HG03442 (cell line): Measurements from ENCODE around the gene SERPINB6.
"Not testable (repeated sequence)": the region's sequence is repeated elsewhere in the genome, so short reads cannot be mapped to it uniquely, and the experiment has no call there.

Experiments
- ATAC-seq: cut with Tn5 transposase; IDR thresholded peaks from one replicate; pipeline ENCODE4 v1.9.1; 2021; ENCODE audit warnings: mild to moderate bottlenecking, moderate library complexity; ENCODE audit not compliant: unreplicated experiment

The SERPINB6 gene

DNA sequence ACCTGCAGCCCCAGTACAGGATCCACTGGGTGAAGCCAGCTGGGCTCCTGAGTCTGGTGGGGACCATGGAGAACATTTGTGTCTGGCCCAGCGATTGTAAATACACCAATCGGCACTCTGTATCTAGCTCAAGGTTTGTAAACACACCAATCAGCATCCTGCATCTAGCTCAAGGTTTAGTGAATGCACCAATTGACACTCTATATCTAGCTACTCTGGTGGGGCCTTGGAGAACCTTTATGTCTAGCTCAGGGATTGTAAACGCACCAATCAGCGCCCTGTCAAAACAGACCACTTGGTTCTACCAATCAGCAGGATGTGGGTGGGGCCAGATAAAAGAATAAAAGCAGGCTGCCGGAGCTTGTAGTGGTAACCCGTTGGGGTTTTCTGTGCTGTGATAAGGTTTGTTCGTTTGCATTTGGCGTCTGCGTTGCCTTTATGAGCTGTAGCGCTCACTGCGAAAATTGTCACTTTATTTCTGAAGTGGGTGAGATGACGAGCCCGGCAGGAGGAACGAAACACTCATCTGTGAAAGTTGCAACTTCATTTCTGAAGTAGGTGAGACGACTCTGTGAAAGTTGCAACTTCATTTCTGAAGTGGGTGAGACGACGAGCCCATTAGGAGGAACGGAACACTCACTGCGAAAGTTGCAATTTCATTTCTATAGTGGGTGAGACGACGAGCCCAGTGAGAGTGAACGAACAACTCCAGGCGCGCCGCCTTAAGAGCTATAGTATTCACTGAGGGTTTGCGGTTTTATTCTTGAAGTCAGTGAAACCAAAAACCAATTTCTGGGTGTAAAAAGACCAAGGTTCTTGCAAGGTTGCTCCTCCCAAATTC is 31.1 kb downstream of the SERPINB6 start:
- peak; percentile 90 for ATAC-seq

DNA sequence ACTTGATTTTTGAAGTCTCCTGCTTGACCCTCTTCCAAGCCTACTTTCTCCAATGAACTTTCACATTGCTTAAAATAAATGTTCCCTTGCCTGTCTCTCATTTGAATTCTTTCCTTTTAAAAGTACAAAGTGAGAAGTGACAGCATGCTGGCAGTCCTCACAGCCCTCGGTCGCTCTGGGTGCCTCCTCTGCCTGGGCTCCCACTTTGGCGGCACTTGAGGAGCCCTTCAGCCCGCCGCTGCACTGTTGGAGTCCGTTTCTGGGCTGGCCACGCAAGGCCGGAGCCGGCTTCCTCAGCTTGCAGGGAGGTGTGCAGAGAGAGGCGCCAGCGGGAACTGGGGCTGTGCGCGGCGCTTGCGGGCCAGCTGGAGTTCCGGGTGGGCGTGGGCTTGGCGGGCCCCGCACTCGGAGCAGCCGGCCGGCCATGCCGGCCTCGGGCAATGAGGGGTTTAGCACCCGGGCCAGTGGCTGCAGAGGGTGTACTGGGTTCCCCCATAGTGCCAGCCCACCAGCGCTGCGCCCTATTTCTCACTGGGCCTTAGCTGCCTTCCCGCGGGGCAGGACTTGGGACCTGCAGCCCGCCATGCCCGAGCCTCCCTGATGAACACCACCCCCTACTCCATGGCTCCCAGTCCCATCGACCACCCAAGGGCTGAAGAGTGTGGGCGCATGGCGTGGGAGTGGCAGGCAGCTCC is 31.9 kb downstream of the SERPINB6 start:
- no peak for ATAC-seq

DNA sequence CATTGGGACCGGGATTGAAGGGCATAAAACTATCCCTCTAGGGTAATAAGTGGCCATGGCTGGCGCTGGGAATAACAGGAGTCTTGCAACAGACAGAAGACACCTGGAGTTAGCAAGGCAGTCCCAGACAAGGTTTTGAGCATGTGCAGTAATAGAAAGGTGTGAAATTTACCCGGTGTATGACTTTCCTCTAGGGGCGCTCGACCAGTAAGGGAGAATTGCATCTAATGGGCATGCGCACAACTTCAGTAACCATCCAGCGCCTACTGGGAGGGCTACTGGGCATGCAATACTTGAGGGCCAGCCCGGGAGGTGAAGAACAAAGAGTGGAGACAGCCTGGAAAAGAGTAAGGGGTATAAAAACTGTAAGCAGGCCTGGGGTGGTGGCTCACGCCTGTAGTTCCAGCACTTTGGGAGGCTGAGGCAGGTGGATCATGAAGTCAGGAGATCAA is 32.7 kb downstream of the SERPINB6 start:
- no peak for ATAC-seq

DNA sequence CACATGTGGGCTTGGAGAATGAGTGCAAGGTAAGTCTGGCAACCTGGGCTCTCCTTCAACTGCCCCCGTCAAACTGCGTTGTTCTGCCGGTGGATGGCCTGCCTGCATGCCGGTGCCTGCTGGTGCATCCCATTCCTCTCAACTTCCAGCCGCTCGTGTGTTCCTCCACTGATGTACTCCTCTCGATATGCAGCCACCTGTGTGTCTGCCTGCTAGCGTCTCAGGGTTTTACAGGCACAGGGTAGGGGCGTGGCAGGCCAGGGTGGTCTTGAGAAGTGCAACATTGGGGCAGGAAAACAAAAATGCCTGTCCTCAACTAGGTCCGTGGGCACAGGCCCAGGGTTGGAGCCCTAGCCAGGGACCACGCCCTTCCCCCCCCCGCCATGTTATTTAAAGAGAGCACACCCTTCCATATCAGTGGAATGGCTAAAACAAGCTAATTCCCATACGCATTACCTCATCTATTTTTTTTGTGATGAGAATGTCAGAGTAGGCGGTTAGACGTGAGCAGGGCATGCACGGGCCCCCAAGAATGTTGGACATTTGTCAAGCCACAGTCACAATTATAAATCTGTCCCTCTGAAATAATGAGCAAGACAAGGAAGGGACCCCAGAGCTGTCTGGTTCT is 33.2 kb downstream of the SERPINB6 start:
- no peak for ATAC-seq

DNA sequence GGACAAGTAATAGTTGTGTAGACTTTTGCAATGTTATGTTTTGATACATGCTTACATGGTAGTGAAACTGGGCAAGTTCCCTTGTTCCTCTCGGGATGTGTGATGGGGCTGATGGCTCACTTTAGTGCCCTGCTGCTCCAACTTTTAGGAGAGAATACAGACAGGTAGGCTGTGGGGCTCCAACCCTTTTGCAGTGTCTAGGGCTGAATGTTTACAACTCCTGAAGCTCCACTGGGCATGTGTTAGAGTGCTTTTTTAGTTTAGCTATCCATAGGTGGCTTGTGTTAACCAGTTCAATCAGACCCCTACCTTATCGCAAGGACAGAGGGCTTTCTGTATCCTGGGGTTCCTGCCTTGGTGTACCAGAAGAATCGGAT is 33.8 kb downstream of the SERPINB6 start:
- no peak for ATAC-seq

DNA sequence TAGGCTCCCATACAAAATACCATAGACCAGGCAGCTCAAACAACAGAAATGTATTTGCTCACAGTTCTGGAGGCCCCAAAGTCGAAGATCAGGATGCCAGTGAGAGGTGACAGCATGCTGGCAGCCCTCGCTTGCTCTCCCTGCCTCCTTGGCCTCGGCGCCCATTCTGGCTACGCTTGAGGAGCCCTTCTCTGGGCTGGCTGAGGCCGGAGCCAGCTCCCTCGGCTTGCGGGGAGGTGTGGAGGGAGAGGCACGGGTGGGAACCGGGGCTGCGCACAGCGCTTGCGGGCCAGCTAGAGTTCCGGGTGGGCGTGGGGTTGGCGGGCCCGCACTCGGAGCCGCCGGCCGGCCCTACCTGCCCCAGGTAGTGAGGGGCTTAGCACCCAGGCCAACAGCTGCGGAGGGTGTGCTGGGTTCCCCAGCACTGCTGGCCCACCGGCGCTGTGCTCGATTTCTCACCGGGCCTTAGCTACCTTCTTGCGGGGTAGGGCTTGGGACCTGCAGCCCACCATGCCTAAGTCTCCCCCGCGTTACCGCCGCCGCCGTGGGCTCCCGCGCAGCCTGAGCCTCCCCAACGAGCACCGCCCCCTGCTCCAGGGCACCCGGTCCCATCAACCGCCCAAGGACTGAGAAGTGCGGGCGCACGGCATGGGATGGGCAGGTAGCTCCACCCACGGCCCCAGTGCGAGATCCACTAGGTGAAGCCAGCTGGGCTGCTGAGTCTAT is 35.6 kb downstream of the SERPINB6 start:
- ATAC-seq, result no peak

DNA sequence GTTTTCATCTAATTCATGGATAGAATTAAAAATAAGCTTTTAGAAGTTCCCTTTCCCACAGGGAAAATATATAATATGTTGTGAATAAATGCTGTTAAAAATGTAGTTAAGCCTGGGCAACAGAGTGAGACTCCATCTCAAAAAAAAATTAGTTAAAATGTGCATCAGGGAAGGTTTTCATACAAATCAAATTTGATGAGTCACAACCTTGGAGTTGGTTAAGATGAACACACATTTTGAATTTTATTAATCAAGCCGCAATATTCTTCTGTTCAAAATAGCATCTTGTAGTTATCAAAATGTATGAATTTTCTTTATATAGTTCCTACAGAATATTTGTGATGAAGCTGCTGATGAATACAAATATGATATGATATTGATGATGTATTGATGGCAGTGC is 37.3 kb downstream of the SERPINB6 start:
- ATAC-seq, result no peak

DNA sequence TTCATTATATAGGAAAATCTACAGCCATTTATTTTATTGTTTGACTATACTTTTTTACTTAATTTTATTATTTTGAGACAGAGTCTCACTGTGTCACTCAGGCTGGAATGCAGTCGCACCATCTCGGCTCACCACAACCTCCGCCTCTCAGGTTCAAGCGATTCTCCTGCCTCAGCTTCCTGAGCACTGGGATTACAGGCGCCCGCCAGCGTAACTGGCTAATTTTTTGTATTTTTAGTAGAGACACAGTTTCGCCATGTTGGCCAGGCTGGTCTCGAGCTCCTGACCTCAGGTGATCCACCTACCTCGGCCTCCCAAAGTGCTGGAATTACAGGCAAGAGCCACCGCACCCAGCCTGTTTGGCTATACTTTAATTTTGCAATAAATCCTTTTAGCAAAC is 38.5 kb downstream of the SERPINB6 start:
- not testable (repeated sequence) for ATAC-seq

DNA sequence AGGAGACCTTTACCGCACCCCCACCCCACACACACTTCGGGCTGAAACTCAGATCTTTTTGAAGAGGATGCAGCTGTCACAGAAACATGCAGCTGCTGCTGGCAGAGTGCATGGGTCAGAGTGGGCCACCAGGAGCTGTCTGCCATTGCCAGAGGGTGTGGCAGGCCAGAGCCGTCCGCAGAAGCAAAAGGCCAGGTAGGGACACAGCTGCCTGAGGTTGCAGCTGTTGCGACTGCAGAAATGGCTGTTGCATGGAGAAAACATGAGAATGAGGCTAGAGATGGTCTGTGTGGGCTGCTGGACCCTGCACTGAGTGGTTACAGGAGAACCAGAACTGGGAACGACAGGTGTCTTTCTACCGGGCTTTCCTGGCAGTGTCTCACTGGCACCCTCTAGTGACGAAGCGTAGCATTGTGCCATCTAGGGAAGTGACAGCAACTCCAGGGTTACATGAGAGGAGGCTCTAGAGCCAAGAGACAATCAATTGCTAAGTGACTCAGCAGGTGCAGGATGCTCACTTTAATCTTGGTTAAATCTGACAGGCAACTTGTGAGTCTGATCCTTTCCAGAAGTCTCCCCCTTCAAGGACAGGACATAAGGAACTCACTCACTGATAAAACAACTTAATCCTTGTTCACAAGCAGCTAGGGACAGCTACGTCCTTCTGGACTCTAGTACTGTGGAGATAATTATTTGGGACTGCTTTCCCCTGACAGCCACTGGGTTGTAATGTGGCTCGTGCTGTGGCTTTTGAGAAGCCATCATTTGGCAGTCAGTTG is 39.2 kb downstream of the SERPINB6 start:
- peak; percentile 66 for ATAC-seq

DNA sequence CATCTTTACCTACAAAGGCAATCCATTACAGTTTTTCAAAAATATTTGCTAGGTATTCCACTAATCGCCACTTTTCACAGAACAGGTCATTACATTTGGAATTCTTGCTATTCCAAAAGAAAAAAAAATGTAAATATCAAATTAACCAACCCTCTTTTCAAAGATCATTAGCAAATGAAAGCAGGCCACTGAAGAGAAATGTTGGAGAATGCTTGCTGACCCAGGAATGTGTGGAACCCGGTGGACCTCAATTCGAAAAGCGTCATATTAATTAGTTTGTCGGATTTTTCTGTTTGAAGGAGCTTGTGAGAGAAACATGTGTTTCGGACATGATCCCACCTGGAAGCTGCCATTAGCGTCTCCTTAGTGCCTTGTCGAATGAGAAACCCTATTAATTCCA is 40.3 kb downstream of the SERPINB6 start:
- no peak for ATAC-seq

DNA sequence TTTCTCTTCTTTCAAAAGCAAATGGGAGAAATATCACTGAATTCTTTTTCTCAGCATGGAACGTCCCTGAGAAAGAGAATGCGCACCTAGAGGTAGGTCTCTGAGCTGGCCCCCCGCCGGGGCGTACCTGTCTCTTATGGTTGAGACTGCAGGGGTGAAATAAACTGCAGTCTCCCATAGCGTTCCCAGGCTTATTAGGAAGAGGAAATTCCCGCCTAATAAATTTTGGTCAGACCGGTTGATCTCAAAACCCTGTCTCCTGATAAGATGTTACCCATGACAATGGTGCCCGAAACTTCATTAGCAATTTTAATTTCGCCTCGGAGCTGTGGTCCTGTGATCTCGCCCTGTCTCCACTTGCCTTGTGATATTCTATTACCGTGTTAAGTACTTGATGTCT is 43.4 kb downstream of the SERPINB6 start:
- ATAC-seq, result not testable (repeated sequence)

DNA sequence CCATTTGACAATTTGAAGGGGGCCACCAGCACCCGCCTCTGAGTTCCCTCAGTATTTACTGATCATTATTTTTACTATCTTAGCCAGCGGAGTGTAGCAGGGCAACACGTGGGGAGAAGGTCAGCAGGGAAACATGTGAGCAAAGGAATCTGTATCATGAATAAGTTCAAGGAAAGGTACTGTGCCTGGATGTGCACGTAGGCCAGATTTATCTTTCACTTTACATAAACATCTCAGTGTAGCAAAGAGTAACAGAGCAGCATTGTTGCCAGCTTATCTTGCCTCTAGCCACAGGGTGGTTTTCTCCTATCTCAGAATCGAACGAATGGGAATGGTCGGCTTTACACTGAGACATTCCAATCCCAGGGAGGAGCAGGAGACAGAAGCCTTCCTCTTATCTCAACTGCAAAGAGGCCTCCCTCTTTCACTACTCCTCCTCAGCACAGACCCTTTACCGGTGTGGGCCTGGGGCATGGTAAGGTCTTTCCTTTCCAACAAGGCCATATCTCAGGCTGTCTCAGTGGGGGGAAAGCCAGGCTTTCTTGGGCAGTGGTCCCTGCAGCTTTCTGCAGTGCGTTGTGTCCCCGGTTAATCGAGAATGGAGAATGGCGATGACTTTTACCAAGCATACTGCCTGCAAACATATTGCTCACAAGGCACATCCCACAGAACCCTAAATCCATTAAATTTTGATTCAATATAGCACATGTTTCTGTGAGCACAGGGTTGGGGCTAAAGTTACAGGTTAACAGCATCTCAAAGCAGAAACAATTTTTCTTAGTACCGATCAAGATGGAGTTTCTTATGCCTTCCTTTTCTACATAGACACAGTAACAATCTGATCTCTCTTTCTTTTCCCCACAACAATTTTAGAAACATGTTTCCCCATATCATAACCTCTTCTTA is 45.3 kb downstream of the SERPINB6 start:
- not testable (repeated sequence) for ATAC-seq

DNA sequence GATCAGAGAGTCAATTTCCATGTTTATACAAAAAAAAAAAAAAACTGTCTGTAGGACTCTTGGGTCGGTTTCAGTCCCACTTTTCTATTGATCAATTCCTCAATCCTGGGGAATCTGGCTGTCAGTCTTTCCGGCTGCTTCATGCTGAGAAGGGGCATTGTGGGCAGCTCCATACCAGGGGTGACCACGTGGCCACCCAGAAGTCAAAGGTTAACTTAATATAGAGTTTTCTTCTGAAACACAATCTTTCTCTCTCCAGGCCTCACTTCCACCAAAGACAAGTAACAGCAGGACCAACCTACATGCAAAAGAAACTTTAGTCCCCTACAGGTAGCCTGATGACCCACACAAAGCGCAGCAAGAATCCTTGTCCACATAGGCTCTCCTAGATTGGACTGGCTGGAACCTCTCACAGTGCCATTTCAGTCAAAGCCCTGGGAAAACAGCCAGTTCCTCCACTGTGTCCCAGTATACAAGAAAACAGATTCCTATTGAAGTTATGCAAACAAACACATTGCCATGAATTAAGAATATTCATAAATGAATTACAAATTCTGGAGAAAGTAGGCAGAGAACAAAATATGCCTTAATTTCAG is 49.7 kb downstream of the SERPINB6 start:
- no peak for ATAC-seq

DNA sequence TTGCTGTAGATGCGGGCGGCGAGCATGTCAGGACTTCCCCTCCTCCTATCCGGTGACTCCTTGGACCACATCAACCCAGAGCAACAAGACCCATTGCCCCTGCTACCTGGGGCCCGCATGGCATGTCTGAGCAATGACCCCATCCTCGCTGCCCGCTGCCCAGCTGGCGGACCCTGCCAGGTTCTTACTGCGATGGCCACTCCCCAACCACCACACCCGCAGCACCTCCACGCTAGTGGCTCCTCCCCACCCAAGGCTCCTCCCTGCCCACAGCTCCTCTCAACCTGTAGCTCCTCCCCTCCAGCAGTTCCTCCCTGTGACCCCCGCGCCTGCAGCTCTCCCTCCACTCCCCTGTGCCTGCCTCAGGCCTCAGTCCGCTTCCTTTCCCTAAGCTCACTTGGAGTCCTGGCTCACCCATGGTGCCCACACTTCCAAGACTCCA is 50.7 kb downstream of the SERPINB6 start:
- no peak for ATAC-seq

DNA sequence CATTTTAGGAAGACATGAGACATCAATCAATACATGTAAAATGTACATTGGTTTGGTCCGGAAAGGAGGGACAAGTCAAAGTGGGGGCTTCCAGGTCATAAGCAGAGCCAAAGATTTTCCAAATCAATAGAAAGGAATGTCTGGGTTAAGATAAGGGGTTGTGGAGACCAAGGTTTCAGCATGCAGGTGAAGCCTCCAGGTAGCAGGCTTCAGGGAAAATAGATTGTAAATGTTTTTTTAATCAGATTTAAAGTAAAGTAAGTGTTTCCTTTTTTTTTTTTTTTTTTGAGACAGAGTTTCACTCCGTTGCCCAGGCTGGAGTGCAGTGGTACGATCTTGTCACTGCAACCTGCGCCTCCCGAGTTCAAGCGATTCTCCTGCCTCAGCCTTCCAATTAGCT is 51.5 kb downstream of the SERPINB6 start:
- ATAC-seq, result no peak

DNA sequence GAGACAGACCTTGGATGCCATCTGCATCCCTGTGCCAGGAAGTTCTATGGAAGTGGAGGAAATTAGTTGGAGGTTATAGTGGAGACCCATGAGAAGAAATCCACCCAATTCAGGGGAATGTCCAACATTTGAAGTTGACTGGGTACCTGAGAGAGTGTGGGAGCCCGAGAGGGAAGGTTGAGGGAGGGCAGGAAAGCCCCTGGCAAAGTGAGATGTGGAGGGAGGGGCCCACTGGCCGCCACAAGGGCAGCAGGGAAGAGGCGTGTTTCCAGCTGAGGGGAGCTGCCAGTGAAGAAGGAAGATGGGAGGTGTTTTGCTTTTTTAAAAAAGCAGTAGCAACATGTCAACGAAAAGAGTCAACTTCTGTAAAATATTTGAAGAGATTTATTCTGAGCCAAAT is 52.0 kb downstream of the SERPINB6 start:
- no peak for ATAC-seq

DNA sequence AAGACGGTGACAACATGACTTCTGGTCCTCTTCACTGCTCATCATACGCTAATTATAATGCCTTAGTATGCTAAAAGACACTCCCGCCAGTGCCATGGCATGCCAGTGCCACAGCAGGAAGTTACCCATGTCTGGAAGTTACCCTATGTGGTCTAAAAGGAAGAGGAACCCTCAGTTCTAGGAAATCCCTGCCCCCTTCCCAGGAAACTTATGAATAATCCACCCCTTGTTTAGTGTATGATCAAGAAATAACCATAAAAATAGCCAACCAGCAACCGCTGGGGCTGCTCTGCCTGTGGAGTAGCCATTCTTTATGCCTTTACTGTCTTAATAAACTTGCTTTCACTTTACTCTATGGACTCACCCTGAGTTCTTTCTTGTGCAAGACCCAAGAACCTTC is 52.4 kb downstream of the SERPINB6 start:
- ATAC-seq, result no peak

DNA sequence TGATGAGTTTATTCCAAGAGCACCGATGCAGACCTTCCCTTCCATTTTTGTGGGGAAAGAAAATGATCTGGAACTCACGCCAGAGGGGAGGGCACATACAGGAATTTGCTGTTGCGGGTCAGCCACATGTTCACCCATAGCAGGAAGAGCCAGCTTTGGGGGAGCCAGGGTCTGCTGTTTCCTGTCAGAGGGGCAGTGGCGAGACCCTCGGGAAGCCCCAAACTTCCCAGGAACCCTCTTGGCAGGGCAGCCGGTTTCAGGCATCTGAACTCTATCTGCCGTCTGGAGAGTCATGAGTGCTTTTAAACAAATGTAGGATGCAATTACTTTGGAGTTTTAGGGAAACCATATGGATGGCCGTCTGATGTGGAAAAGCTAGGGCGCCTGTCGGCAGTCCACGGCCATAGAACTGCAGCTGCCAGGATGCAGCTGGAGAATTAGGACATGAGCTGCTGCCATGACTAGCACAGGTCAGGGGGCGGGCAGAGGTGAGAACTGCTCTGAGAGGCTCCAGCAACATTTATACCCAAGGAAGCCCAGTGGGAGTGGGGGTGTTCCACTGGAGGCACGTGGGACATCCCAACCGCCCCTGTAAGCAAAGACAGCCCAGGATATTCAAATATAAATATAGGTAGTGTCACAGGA is 53.4 kb downstream of the SERPINB6 start:
- ATAC-seq, result no peak
